Upper lobe of left lung (tissue), 6 donors: ENCODE results near the gene IKZF2. TPM values are rescaled to one million over a fixed set of nuclear protein-coding genes. Genes with fewer than 3 reads are reported as not detected.

Experiments
- ATAC-seq, 2 donors: fragments of 200-7000 bp; cut with Tn5 transposase; one replicate each; pipeline ENCODE4 v1.9.1; 2022; ENCODE audit warnings: mild to moderate bottlenecking in 2 of 2, moderate library complexity in 2 of 2; ENCODE audit not compliant: low FRiP score in 2 of 2
- DNase-seq, 2 donors: peaks; one replicate each; pipeline ENCODE4 v3.0.0-alpha.2; 2019 to 2020
- H3K27ac ChIP-seq, 4 donors: fragments of 200-600 bp; sonication (generic); one replicate each; pipeline ENCODE4 v1.5.1; 2016 to 2019
- H3K27me3 ChIP-seq, 4 donors: fragments of 200-600 bp; sonication (generic); one replicate each; pipeline ENCODE4 v1.5.1; 2017 to 2019
- H3K36me3 ChIP-seq, 4 donors: fragments of 200-600 bp; sonication (generic); one replicate each; pipeline ENCODE4 v1.5.1; 2016 to 2019
- H3K4me1 ChIP-seq, 4 donors: fragments of 200-600 bp; sonication (generic); one replicate each; pipeline ENCODE4 v1.5.1; 2018 to 2019
- H3K4me3 ChIP-seq, 4 donors: fragments of 200-600 bp; sonication (generic); one replicate each; pipeline ENCODE4 v1.5.1; 2017 to 2019; ENCODE audit warnings: mild to moderate bottlenecking in 2 of 4, moderate library complexity in 1 of 4
- H3K9me3 ChIP-seq, 4 donors: fragments of 200-600 bp; sonication (generic); one replicate each; pipeline ENCODE4 v1.5.1; 2018 to 2019
- CTCF ChIP-seq, 6 experiments: fragments of 450-650 bp in 4 of 6; fragments of 200-600 bp in 2 of 6; sonication (generic) in 2 of 6; IDR thresholded peaks; one replicate each; pipeline ENCODE4 v1.5.1; 2016 to 2019; ENCODE audit warnings: antibody characterized with exemption in 6 of 6
- EP300 ChIP-seq, 4 donors: sonication (generic); formaldehyde crosslinking; IDR thresholded peaks; one replicate each; pipeline ENCODE4 v1.5.1; 2017; ENCODE audit warnings: antibody characterized with exemption in 4 of 4, control low read depth in 2 of 4
- POLR2A ChIP-seq, 4 donors: fragments of 450-650 bp; IDR thresholded peaks; one replicate each; pipeline ENCODE4 v1.5.1; 2016 to 2017; ENCODE audit warnings: antibody characterized with exemption in 4 of 4, mild to moderate bottlenecking in 2 of 4
- POLR2AphosphoS5 ChIP-seq, 2 donors: sonication (generic); formaldehyde crosslinking; IDR thresholded peaks; one replicate each; pipeline ENCODE4 v1.5.1; 2017; ENCODE audit warnings: antibody characterized with exemption in 2 of 2
- WGBS, 2 donors: methylation state at CpG; one replicate each; pipeline ENCODE4 v1.1.5; 2017 to 2018; 5-methylcytosine and 5-hydroxymethylcytosine counted together
- total RNA-seq, 6 donors: library from RNA; depleted of rRNA in 4 of 6; stranded (reverse); fragments of >200 nt in 4 of 6; gene quantifications; one replicate each; pipeline versions ENCODE4 v1.1.0 to v1.2.1, GENCODE V29; 2016 to 2021
- donor health status: DM: no; HTN: no; CAD: no; lungs with moderate emphysema.
- donor health status: DM: no; HTN: yes; CAD: no; lungs with severe emphysema.

IKZF2 gene
- total RNA-seq, 6 donors from 2014 or later, result 10.4 to 35.7 (median 13.5) TPM

- DNase-seq (no peak), ATAC-seq (peak in 1 of 2 donors; percentile 85)
- H3K36me3 ChIP-seq, result no peaks in the 10 kb centered on the region
- no peaks in the 10 kb centered on the region for H3K27me3 ChIP-seq
- H3K4me3 ChIP-seq, result no peak overlapping the region
- WGBS, 2 donors, result 42 to 45% methylated on average over 2 of the region's 2 CpGs
- no peaks in the 10 kb centered on the region for H3K9me3 ChIP-seq
- no peak overlapping the region for H3K27ac ChIP-seq
- H3K4me1 ChIP-seq, result no peaks in the 10 kb centered on the region
- TF ChIP-seq CTCF (IDR thresholded peaks at IDR 0.05) (no peak), EP300 (IDR thresholded peaks at IDR 0.05) (no peak), POLR2AphosphoS5 (IDR thresholded peaks at IDR 0.05) (no peak), POLR2A (IDR thresholded peaks at IDR 0.05) (no peak)
Observed at GRCh38 chr2:212974692-212975091, 176.7 kb downstream of the IKZF2 start.

- ATAC-seq (no peak), DNase-seq (no peak)
- no peaks in the 10 kb centered on the region for H3K36me3 ChIP-seq
- no peak overlapping the region for H3K27ac ChIP-seq
- no peaks in the 10 kb centered on the region for H3K4me1 ChIP-seq
- no peaks in the 10 kb centered on the region for H3K9me3 ChIP-seq
- H3K4me3 ChIP-seq, result no peak overlapping the region
- WGBS, 2 donors, result 77 to 81% methylated on average over 3 of the region's 3 CpGs
- no peaks in the 10 kb centered on the region for H3K27me3 ChIP-seq
- TF ChIP-seq POLR2A (IDR thresholded peaks at IDR 0.05) (no peak), CTCF (IDR thresholded peaks at IDR 0.05) (no peak), EP300 (IDR thresholded peaks at IDR 0.05) (no peak), POLR2AphosphoS5 (IDR thresholded peaks at IDR 0.05) (no peak)
Observed at GRCh38 chr2:212973347-212973746, 178.1 kb downstream of the IKZF2 start.

GRCh38 chr2:212970132-212970531, 181.3 kb downstream of the IKZF2 start:
- DNase-seq (no peak), ATAC-seq (no peak)
- no peak overlapping the region for H3K27ac ChIP-seq
- H3K27me3 ChIP-seq, result no peaks in the 10 kb centered on the region
- H3K36me3 ChIP-seq, result no peaks in the 10 kb centered on the region
- no peak overlapping the region for H3K4me3 ChIP-seq
- no peaks in the 10 kb centered on the region for H3K9me3 ChIP-seq
- no peak for TF ChIP-seq CTCF (IDR thresholded peaks at IDR 0.05)
- no peak for TF ChIP-seq EP300 (IDR thresholded peaks at IDR 0.05)
- TF ChIP-seq POLR2A (IDR thresholded peaks at IDR 0.05), result no peak
- no peak for TF ChIP-seq POLR2AphosphoS5 (IDR thresholded peaks at IDR 0.05)
- no peaks in the 10 kb centered on the region for H3K4me1 ChIP-seq

- no peak for TF ChIP-seq EP300 (IDR thresholded peaks at IDR 0.05)
- TF ChIP-seq POLR2AphosphoS5 (IDR thresholded peaks at IDR 0.05), result no peak
- WGBS, 2 donors, result 76 to 84% methylated on average over 4 of the region's 4 CpGs
Observed at GRCh38 chr2:212968284-212969081, 182.9 kb downstream of the IKZF2 start.

GRCh38 chr2:212966884-212967283, 184.5 kb downstream of the IKZF2 start:
- DNase-seq (no peak), ATAC-seq (no peak)
- 76 to 82% methylated on average over 1 of the region's 1 CpG for WGBS, 2 donors
- no peaks in the 10 kb centered on the region for H3K9me3 ChIP-seq
- no peak overlapping the region for H3K4me3 ChIP-seq
- no peak for TF ChIP-seq POLR2AphosphoS5 (IDR thresholded peaks at IDR 0.05)
- TF ChIP-seq EP300 (IDR thresholded peaks at IDR 0.05), result no peak
- TF ChIP-seq POLR2A (IDR thresholded peaks at IDR 0.05), result no peak
- TF ChIP-seq CTCF (IDR thresholded peaks at IDR 0.05), result no peak
- H3K27me3 ChIP-seq, result no peaks in the 10 kb centered on the region
- no peaks in the 10 kb centered on the region for H3K4me1 ChIP-seq
- H3K27ac ChIP-seq, result no peak overlapping the region
- H3K36me3 ChIP-seq, result no peaks in the 10 kb centered on the region

More at GRCh38 chr2:212968284-212969081, 182.9 kb downstream of the IKZF2 start:
- Histone ChIP-seq H3K36me3 (no peaks in the 10 kb centered on the region), H3K4me3 (no peak overlapping the region), H3K27ac (no peak overlapping the region), H3K9me3 (no peaks in the 10 kb centered on the region), H3K4me1 (no peaks in the 10 kb centered on the region), H3K27me3 (no peaks in the 10 kb centered on the region)
- ATAC-seq (no peak), DNase-seq (no peak)
